ENCODE data around the gene PRLR. TPM values are rescaled to one million over a fixed set of nuclear protein-coding genes. Genes with fewer than 3 reads are reported as not detected.

PRLR gene
- total RNA-seq, 6 experiments from 2014 or later = 7.4 to 26.8 (median 15.1) TPM

DNA sequence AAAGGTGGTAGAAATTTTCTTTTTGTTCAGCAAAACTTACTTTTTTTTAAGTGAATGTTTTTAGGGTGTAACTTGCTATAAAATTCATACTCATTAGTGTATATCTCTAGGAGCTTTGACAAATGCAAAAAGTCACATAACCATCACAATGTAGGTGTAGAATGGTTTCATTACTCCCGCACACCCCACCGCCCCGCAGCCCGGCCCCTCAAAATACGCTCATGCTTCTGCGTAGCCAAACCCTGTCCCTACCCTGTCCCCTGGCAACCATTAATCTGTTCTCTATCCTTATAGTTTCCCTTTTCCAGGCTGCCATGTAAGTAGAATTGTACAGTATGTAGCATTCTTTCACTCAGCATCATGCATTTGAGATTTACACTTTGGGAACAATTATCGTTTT is 9.2 kb upstream of the PRLR start:
- Histone ChIP-seq H3K27ac (no peak overlapping the region), H3K4me3 (no peak overlapping the region), H3K27me3 (no peaks in the 10 kb centered on the region), H3K36me3 (no peaks in the 10 kb centered on the region), H3K4me1 (peaks cover 0 to 9% (median 0%) of the 10 kb centered on the region in 4 donors), H3K9me3 (no peaks in the 10 kb centered on the region)
- no peak for ATAC-seq
- TF ChIP-seq, protein P1, sequence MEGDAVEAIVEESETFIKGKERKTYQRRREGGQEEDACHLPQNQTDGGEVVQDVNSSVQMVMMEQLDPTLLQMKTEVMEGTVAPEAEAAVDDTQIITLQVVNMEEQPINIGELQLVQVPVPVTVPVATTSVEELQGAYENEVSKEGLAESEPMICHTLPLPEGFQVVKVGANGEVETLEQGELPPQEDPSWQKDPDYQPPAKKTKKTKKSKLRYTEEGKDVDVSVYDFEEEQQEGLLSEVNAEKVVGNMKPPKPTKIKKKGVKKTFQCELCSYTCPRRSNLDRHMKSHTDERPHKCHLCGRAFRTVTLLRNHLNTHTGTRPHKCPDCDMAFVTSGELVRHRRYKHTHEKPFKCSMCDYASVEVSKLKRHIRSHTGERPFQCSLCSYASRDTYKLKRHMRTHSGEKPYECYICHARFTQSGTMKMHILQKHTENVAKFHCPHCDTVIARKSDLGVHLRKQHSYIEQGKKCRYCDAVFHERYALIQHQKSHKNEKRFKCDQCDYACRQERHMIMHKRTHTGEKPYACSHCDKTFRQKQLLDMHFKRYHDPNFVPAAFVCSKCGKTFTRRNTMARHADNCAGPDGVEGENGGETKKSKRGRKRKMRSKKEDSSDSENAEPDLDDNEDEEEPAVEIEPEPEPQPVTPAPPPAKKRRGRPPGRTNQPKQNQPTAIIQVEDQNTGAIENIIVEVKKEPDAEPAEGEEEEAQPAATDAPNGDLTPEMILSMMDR (IDR thresholded peaks at IDR 0.05) = no peak
- no peak for TF ChIP-seq POLR2A (IDR thresholded peaks at IDR 0.05)
- DNase-seq = no peak
- intact Hi-C loops (cut with DNase I) = no loop called here
- 97% methylated on average over 7 of the region's 7 CpGs for WGBS (ENCODE audit: insufficient coverage, low coverage, low lambda C conversion rate, missing lambda C conversion rate)

DNA sequence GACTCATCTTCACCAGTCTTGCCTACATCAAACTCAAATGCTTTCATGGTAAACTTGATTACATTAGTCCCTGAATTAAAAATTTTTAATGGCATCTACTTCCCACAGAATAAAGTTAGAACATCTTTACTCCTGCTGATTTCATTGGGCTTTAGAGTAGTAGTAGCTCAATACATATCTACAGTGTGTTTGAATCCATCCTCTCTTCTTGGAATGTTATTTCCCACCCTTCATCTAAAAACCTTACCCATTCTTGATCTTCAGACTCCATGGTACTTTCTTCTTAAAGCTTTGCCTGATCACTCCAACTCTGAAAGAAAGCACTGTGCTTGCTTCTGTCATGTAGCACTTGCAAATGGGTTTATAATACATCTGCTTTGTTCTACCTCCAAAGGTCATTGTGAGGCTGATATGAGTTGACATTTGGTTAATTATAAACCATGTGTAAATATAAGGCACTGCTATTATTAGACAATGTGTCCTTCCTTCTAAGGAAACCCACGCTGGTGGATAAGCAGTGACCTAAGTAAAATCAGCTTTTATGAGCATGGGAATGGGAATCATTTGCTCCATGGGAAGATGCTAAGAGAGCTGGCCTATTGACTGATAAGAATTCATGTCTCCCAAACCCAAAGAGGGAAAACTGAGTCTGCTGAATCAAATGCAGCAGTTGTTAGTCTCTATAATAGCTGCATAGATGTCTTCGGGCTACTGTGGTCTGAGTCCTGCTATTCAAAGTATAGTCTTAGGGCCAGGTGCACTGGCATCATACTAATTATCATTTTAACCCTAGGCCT is 7.5 kb upstream of the PRLR start:
- DNase-seq = no peak
- TF ChIP-seq, protein P1 (IDR thresholded peaks at IDR 0.05) = no peak
- no peak for TF ChIP-seq POLR2A (IDR thresholded peaks at IDR 0.05)
- no peak overlapping the region for H3K27ac ChIP-seq
- peaks cover 0 to 9% (median 0%) of the 10 kb centered on the region in 4 donors for H3K4me1 ChIP-seq
- intact Hi-C loops (cut with DNase I) = no loop called here
- 12% methylated on average over 2 of the region's 2 CpGs for WGBS (ENCODE audit: insufficient coverage, low coverage, low lambda C conversion rate, missing lambda C conversion rate)
- peak; percentile 92 to 97 (median 95) for ATAC-seq
- H3K36me3 ChIP-seq = no peaks in the 10 kb centered on the region
- H3K9me3 ChIP-seq = no peaks in the 10 kb centered on the region
- H3K4me3 ChIP-seq = no peak overlapping the region
- no peaks in the 10 kb centered on the region for H3K27me3 ChIP-seq

DNA sequence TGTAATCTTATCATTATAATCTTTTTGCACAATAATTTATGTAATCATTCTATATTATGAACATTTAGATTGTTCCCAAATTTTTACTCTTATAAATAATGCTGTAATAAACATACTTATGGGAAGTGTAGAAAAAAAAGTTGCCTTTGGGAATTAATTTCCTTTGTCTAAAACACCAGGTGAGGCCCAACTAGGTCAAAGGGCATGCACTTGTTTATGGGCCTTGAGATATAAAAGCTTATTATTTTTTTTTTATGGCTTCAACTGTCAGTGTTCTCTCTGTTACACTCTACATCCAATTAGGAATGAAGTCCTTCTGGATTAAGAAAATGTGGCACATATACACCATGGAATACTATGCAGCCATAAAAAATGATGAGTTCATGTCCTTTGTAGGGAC is 6.5 kb upstream of the PRLR start:
- no peak for DNase-seq
- H3K27ac ChIP-seq = no peak overlapping the region
- no peaks in the 10 kb centered on the region for H3K9me3 ChIP-seq
- H3K4me3 ChIP-seq = no peak overlapping the region
- no peak for ATAC-seq
- no peaks in the 10 kb centered on the region for H3K27me3 ChIP-seq
- H3K36me3 ChIP-seq = no peaks in the 10 kb centered on the region
- TF ChIP-seq, protein P1 (IDR thresholded peaks at IDR 0.05) = no peak
- no peak for TF ChIP-seq POLR2A (IDR thresholded peaks at IDR 0.05)
- H3K4me1 ChIP-seq = peaks cover 0 to 9% (median 0%) of the 10 kb centered on the region in 4 donors
- intact Hi-C loops (cut with DNase I) = no loop called here

DNA sequence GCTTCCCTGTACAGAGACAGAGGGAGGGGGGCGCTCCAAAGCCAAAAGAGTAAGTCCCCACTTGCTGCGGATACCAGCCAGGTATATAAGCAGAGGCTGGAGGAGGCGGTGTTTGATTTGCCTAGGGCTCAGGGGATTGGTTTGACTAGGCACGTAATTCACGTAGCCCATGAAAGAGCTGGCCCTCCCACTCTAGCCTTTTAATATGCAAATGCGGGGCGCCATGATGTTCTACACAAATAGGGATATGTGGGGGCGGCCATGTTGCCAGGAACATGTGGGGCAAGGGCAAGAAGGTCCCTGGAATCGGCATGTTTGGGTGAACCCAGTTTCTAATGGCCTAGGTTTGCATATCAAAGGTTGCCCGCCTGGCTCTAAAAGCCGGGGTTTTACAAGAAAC is 3.3 kb upstream of the PRLR start:
- Histone ChIP-seq H3K4me3 (no peak overlapping the region), H3K27me3 (no peaks in the 10 kb centered on the region)
- intact Hi-C loops (cut with DNase I) = no loop called here

More for the DNA sequence above, 3.3 kb upstream of the PRLR start:
- 95% methylated on average over 7 of the region's 11 CpGs for WGBS (ENCODE audit: insufficient coverage, low coverage, low lambda C conversion rate, missing lambda C conversion rate)
- DNase-seq (no peak), ATAC-seq (no peak)
- Histone ChIP-seq H3K4me1 (peaks cover 0 to 9% (median 0%) of the 10 kb centered on the region in 4 donors), H3K9me3 (no peaks in the 10 kb centered on the region), H3K36me3 (no peaks in the 10 kb centered on the region), H3K27ac (no peak overlapping the region)
- TF ChIP-seq POLR2A (IDR thresholded peaks at IDR 0.05) = no peak
- TF ChIP-seq, protein P1 (IDR thresholded peaks at IDR 0.05) = no peak

All from right lobe of liver (tissue), 6 donors.